ENCODE data around the gene AMN1.

GRCh38 chr12:31745242-31745641 is 16.4 kb upstream of the AMN1 start:
- TF ChIP-seq POLR2A (IDR thresholded peaks at IDR 0.05) (no peak), CTCF (IDR thresholded peaks at IDR 0.05) (no peak), POLR2AphosphoS5 (IDR thresholded peaks at IDR 0.05) (no peak), EP300 (IDR thresholded peaks at IDR 0.05) (no peak)

Data from suprapubic skin (tissue), 4 donors.